T47D (cell line): ENCODE measurements around the gene TTC24.
A peak's percentile ranks its signal among the peaks of the same experiment; 100 is the strongest.

Experiments
- DNase-seq, 2 experiments: peaks; one replicate each; pipeline versions ENCODE4 v3.0.0 to v3.0.0-alpha.2; 2011 to 2012; ENCODE audit warnings: low read depth in 1 of 2, low spot score in 1 of 2
- JUND ChIP-seq: IDR thresholded peaks from 2 replicates; pipeline ENCODE4 v1.6.1; 2012; ENCODE audit warnings: low read depth
- in situ Hi-C: cut with HindIII; loops from 2 replicates; pipeline ENCODE4 v1.10.0; 2016; ENCODE audit warnings: low sequenced_read_pairs, low pct_unique_long_range_greater_than_20kb

The TTC24 gene

DNA sequence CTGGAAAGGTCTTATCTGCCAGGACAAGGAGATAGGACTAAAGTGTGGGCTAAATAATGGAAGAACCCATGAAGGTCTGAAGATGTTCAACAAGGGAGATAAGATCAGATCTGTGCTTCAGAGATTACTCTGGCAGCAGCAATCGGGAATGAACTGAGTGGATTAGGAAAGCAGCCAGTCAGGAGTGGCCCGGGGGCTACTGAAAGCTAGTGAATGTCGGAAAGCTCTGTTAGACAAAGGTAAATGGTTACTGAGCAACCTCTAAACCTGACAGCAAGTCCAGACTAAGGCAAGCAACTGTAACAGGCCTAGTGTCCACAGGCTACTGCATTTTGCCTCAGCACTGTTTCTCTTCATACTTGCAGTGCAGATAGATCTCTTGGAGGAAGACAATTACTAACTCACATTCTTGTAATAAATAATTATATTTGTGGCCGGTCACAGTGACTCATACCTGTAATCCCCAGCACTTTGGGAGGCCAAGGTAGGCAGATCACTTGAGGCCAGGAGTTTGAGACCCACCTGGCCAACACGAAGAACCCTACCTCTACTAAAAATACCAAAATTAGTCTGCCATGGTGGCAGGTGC is 19.6 kb upstream of the TTC24 start:
- TF ChIP-seq JUND, result no peak

DNA sequence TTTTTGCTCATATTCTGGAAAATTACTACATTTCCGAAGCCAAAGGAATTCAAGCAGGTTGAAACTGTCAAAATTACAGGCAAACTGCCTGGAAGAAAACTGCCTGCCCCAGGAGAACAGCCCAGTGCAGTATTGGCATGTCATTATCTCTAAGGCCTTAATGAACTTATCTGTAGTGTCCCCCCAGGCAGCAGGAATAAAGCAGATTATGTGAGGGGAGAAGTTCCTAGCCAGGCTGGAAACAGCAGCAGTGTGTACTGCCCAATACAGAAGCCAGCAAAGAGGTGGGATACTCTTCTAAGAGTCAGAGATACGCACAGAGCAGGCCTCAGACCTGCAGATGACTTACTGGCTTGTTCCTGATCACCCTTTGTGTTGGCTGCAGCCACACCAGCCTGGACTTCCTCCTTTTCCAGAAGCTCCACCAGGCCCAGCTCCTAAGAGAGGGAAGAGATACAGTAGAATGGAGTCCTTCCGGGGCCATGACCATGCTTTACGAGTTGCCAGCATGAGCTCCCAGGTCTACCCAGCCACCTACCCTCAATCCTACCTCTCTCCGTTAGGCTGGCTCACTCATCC is 18.8 kb upstream of the TTC24 start:
- DNase-seq, result no peak
- in situ Hi-C loops, result no loop called here
- no peak for TF ChIP-seq JUND

More for the DNA sequence above, 19.6 kb upstream of the TTC24 start:
- in situ Hi-C loops, result no loop called here
- DNase-seq, result no peak

DNA sequence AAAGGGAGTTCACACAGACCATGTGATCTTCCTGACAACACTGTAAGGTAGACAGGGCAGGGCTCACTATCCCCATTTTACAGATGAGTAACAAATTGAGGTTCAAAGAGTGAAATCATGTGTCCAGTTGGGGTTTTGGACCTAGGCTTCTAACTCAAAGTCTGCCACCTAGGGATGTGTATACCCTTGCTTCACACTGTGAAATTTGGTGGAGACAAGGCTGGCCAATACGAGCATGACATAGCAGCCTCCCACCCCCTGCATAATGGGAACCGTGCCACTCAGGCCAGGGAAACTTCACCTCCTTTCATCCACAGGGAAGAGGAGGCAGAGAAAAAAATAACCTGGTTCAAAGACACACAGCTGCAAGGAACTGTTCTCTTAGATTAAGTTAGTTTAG is 14.0 kb upstream of the TTC24 start:
- no peak for TF ChIP-seq JUND
- in situ Hi-C loops, result no loop called here

DNA sequence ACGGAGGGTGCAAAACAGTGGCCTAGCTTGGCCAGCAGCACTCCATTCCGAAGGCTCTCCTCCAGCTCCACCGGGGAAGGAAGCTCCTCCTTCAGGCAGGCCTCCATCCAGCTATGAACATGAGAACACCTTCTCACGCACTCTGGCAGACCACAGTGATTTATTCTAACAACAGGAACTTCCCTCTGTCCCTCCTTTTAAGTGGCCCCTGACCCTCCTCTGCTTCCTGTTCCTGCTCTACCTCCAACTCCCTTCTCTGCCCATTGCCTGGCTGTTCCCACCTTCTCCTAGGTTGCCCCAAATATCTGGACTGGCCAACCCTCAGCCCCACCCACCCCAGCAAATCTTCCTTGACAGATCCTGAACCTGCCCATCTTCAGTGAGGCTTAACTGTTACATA is 13.1 kb upstream of the TTC24 start:
- TF ChIP-seq JUND, result no peak
- in situ Hi-C loops, result no loop called here
- no peak for DNase-seq

More for the DNA sequence above, 14.0 kb upstream of the TTC24 start:
- DNase-seq, result no peak

DNA sequence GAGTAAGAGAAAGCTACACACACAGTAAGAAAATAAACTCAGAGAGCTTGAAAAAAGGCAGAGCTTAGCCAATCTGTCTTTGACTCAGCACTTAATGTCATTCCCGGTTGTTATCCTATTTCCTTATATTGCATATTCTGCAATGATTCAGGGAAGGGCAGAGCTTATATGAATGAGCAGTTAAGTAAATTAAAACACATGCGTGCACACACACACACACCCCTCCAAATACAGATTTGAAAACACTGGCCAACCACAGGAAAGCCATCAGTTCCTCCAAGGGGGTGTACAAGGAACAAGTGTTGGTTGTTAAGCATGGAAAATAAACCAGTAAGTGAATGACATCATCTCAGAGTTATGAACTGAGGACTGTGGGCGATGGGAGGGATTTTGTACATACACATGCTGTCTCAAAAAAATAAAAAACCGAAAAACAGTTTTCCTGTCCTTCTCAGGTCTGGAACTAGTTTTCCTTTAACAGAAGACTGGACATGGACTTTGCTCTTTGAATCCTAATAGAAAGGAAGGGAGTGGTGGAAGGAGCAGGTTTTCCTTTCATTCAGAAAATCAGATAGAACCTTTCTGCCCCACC is 8.2 kb upstream of the TTC24 start:
- no peak for TF ChIP-seq JUND
- in situ Hi-C loops, result no loop called here
- DNase-seq, result no peak

DNA sequence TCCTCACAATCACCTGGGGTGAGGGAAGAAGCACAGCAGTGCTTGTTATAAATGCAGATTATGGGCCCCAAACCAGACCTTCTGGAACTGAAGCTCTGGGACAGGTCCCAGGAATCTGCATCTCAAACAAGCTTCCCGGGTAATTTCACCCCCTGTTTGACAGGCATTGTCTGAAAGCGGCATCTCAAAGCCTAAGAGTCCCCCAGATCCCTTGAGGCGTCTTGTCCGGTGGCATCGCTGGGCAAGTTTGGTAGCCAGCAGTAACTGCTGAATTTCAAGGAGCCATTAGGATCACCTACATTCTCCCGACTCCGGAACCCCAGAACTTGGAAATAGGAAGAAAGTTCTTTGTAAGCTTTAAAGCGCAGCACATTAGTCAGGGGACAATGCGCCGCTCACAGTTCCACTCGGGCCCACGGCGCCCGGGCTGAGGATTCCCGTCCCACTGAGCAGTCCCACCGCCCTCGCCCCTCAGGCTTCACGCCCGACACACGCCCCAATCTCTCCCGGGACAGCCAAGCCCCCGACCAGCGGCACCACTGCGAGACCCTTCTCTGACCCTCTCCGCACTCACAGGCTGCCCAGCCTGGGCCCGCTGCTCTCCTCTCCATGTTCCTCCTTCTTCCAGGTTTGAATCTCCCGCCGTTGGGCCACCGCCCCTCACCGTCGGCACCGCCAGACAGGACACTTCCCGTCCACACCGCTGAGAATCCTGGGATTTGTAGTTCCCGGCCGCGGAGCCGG is 7.4 kb upstream of the TTC24 start, which contains the start of gene IQGAP3:
TSS of gene IQGAP3 (minus strand) at position 647 of the 744 bp plus-strand sequence. CDS start at position 611, 36 bp downstream.
- peak; percentile 93 to 98 for DNase-seq
- TF ChIP-seq JUND, result no peak
- in situ Hi-C loops, result no loop called here

DNA sequence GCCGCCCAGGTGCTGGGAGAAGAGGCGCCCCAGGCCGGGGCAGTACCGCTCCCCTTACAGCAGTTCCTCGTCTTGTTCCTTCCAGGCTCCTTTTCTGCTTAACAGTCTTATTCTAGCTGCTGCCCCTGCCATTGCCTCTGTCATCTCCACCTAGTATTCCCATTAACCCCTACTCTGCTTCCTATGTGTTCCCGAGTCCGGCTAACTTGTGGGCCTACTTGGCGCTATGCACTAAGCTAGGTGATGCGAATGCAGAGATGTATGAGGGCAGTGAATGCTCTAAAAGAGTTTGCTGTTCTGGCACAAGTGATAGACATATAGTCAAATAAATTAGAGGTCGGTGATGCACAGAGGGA is 6.9 kb upstream of the TTC24 start:
- in situ Hi-C loops, result no loop called here
- no peak for TF ChIP-seq JUND
- no peak for DNase-seq

DNA sequence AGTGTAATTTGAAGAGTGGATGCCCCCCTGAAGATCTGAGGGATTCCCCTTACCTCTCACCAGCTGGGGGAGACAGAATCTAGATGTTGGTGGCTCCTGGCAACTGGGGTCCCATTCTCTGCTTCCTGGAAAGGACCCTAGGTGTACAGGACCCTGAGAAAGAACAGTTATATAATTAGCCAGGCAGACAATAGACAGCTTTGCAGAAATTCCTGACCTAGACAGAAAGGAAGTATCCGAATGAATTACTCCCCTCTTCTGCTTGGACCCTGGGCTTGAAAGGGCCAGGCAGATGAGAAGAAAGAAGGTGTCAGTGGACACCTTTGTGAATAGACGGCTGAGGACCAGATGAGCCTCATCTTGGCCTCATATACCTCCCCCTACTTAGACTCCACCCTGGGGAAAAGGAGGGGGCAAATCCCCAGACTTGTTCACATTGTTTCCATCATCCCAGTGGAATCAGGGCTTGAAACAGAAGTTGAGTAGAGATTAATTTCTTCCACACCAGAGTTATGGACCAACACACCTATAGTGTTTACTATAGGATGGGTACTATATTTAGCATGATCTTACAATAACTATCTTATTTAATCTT is 5.4 kb upstream of the TTC24 start:
- in situ Hi-C loops, result no loop called here
- DNase-seq, result no peak
- TF ChIP-seq JUND, result no peak

DNA sequence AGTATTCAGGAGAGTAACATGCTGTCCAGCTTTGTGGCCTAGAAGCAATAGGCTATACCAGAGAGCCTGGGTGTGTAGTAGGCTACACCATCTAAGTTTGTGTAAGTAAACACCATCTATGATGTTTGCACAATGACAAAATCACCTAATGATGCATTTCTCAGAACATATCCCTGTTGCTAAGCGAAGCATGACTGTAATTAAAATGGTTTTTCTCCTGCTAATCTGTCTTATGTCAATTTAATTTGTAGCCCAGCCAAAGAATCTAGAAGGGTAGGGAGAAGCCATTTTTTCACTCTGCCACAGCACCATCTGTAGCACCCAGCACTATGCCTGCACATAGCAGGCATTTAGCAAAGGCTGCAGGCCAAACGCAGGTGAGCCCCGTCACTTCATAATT is 2.0 kb upstream of the TTC24 start:
- no peak for TF ChIP-seq JUND
- in situ Hi-C loops, result no loop called here
- no peak for DNase-seq

DNA sequence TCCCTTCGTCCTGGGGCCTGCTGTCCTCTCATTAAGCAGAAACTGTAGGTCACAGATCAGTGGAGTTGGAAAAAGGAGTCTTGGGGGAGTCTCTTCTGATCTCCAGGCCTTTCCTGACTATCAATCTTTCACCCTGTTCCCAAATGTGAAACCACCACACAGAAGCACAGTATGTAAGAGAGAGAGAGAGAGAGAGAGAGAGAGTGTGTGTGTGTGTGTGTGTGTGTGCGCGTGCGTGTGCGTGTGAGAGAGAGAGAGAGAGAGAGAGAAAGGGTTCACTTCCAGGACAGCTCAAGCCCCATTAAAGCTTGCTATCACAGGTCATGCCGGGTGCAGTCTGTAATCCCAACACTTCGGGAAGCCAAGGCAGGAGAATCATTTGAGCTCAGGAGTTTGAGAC is 1.5 kb upstream of the TTC24 start:
- DNase-seq, result no peak
- in situ Hi-C loops, result no loop called here
- no peak for TF ChIP-seq JUND

DNA sequence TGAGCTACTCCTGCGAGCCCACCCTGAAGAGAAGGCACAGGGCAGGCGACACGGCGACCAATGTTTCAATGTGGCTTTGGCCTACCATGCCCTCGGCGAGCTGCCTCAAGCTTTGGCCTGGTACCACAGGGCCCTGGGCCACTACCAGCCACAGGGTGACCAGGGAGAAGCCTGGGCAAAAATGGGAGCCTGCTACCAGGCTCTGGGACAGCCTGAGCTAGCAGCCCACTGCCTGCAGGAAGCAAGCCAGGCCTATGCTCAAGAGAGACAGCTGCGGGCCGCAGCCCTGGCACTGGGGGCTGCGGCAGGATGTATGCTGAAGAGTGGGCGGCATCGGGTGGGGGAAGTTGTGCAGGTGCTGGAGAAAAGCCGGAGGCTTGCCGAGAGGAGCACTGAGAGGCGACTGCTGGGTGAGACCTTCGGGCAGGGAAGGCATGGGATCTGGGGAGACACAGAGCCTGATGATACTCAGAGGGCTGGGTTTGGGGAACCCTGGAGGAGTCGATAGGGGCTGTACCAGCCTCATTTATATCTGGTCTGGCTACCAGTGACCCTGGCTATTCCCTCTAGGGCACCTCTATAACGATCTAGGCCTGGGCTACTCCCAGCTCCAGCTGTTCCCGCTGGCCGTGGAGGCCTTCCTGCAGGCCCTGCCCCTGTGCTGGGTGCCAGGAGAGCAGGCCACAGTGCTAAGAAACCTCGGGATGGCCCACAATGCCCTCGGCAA is 2.3 kb downstream of the TTC24 start:
- in situ Hi-C loops, result no loop called here
- no peak for DNase-seq
- no peak for TF ChIP-seq JUND

DNA sequence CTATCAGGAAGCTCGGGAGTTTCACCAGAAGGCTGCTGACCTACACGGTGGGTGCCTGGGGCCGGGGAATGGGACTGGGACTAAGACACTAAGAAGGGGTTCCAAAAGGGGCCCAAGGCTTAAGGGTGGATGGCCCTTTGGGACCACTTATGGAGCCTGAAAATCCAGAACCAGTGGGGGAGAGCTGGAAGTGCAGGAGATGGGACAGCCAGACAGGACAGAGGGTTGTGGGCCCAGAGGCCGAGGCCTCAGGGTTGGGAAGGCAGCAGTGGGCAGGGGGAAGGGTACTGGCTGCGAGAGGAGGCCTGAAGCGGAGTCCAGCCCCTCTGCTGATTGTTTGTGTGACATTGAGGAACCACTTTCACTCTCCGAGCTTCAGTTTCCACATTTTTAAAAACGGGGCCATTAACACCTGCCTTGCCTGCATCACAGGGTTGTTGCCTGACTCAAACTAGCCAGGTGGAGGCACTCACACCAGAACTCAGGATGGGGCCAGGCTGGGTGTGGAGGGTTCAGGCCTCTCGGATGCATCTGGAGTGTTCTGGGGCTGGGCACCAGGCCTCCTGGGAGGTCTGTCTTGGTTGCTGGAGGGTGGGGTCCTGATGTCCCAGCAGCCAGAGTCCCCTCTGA is 3.0 kb downstream of the TTC24 start:
- in situ Hi-C loops, result no loop called here
- TF ChIP-seq JUND, result no peak
- no peak for DNase-seq
